HG03196 (cell line): ENCODE data around the gene OARD1.
"Not testable (repeated sequence)": the region's sequence is repeated elsewhere in the genome, so short reads cannot be mapped to it uniquely, and the experiment has no call there.

Experiments used
- ATAC-seq: cut with Tn5 transposase; IDR thresholded peaks from one replicate; pipeline ENCODE4 v1.9.1; 2021; ENCODE audit not compliant: unreplicated experiment

OARD1 gene

GRCh38 chr6:41028561-41029412 lies 43.4 kb downstream of the OARD1 start:
- peak; percentile 38 for ATAC-seq

GRCh38 chr6:41027799-41028560 lies 44.2 kb downstream of the OARD1 start:
- ATAC-seq: peak; percentile 84

- ATAC-seq: no peak
Observed at GRCh38 chr6:41027241-41027640, 44.9 kb downstream of the OARD1 start.

- ATAC-seq: no peak
Observed at GRCh38 chr6:41025966-41026530, 46.1 kb downstream of the OARD1 start.

- ATAC-seq: no peak
Observed at GRCh38 chr6:41023114-41023513, 49.0 kb downstream of the OARD1 start.

- ATAC-seq: no peak
Observed at GRCh38 chr6:41022294-41022693, 49.9 kb downstream of the OARD1 start.

- no peak for ATAC-seq
Observed at GRCh38 chr6:41021832-41022231, 50.3 kb downstream of the OARD1 start.

- no peak for ATAC-seq
Observed at GRCh38 chr6:41017663-41018062, 54.5 kb downstream of the OARD1 start.

- ATAC-seq: not testable (repeated sequence)
Observed at GRCh38 chr6:41015860-41016259, 56.3 kb downstream of the OARD1 start.

- no peak for ATAC-seq
Observed at GRCh38 chr6:41014780-41015179, 57.4 kb downstream of the OARD1 start.
